ENCODE results near the gene SLC29A4.

- no peak for TF ChIP-seq ZC3H10 (CRISPR knock-in tag; IDR thresholded peaks at IDR 0.05)
- TF ChIP-seq ESRRG (CRISPR knock-in tag; IDR thresholded peaks at IDR 0.05): no peak
- TF ChIP-seq ZNF70 (CRISPR knock-in tag; IDR thresholded peaks at IDR 0.05): no peak
- TF ChIP-seq RARB (CRISPR knock-in tag; IDR thresholded peaks at IDR 0.05): no peak
Observed at GRCh38 chr7:5337047-5337446, 54.3 kb downstream of the SLC29A4 start.

Measured in SK-N-SH treated with all-trans-retinoic acid at 6 μM for 48 hours (cell line).